ENCODE results near the gene OPCML.

- no peak for TF ChIP-seq ZNF569 (CRISPR knock-in tag; IDR thresholded peaks at IDR 0.05; ENCODE audit: borderline replicate concordance)
- TF ChIP-seq CAMTA2 (CRISPR knock-in tag; IDR thresholded peaks at IDR 0.05; ENCODE audit: borderline replicate concordance): no peak
- TF ChIP-seq FOXM1 (CRISPR knock-in tag; IDR thresholded peaks at IDR 0.05): no peak
- no peak for TF ChIP-seq JUN (CRISPR knock-in tag; IDR thresholded peaks at IDR 0.05)
- no peak for TF ChIP-seq BCLAF1 (IDR thresholded peaks at IDR 0.05)
- TF ChIP-seq CTCF (CRISPR knock-in tag; IDR thresholded peaks at IDR 0.05): no peak
- TF ChIP-seq RAD51 (IDR thresholded peaks at IDR 0.05; ENCODE audit: borderline replicate concordance): no peak
- no peak for TF ChIP-seq ZKSCAN1 (IDR thresholded peaks at IDR 0.05; ENCODE audit: low read length)
- no peak for TF ChIP-seq SMAD3 (CRISPR knock-in tag; IDR thresholded peaks at IDR 0.05)
- TF ChIP-seq ZNF18 (CRISPR knock-in tag; IDR thresholded peaks at IDR 0.05; ENCODE audit: insufficient replicate concordance): no peak
- TF ChIP-seq ZNF83 (CRISPR knock-in tag; IDR thresholded peaks at IDR 0.05; ENCODE audit: borderline replicate concordance): no peak
- no peak for TF ChIP-seq FOXP1 (IDR thresholded peaks at IDR 0.05)
- no peak for TF ChIP-seq FOXP1 (CRISPR knock-in tag; IDR thresholded peaks at IDR 0.05)
- TF ChIP-seq POLR2AphosphoS5 (IDR thresholded peaks at IDR 0.05; ENCODE audit: low read depth, low read length): no peak
Observed at GRCh38 chr11:133249530-133249929, 282.8 kb downstream of the OPCML start.

Measured in HepG2 (cell line).